T-helper 22 cell (primary cell): ENCODE data around the gene SLC30A7.

Source experiments
- DNase-seq: peaks from one replicate; pipeline ENCODE4 v3.0.0-alpha.2; 2020; ENCODE audit warnings: low read depth

Gene SLC30A7

DNA sequence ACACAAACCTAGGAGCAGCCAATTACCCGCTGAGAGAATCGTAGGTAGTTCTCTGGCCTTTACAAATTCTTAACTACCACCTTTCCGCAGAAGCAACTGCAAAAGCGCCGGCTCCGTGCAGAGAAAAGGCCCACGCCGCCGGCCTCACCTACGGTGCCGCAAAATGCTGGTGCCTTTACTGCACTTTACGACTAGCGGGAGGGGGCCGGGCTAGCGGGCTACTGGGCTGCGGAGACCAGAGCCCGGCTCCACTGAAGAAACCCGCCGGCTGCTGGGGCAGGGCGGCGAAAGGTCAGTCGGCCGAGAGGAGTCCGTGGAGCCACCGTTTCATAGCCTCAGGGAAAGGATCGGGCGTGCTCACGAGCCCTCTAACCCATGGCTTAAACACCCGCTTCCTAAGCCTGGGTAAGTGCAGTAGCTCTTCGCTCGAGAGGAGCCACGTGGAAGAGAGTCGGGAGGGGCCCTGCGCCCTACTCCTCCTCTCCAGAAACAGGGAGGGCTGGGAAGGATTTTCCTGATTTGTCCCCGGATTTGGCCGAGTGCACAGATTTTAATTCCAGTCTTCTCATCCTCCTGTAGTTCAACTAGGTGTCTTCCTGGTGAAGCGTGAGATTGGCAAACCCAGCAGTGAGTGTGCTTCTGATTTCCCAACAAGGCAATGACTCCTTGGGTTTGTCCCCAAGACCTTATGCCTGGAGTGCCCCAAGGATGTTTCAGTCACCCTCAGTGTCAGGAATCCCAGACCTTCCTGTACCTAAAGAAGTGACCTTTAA lies 130.0 kb downstream of the SLC30A7 start, which contains the start of gene DPH5:
Gene DPH5, minus strand, starts transcription at position 128 of the 773 bp plus-strand sequence. CDS start 341 bp downstream, outside the sequence.
- DNase-seq: peak; percentile 73

DNA sequence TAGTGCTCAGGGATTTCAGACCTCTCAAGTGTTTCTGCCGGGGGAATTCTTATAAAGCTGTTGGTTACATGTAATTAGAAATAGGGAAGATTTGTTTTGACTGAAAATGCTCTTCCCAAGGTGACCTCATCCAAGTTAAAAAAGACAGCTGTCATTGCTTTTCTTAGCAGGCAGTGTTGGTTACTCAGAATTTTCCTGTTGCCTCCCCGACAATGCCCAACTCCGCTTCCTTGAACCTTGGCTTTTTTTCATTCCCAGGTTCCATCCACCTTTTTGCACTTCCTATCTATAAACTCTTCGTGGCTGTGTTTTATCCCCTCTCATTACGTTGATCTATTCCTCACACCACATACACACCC lies 130.5 kb downstream of the SLC30A7 start:
- DNase-seq: no peak

DNA sequence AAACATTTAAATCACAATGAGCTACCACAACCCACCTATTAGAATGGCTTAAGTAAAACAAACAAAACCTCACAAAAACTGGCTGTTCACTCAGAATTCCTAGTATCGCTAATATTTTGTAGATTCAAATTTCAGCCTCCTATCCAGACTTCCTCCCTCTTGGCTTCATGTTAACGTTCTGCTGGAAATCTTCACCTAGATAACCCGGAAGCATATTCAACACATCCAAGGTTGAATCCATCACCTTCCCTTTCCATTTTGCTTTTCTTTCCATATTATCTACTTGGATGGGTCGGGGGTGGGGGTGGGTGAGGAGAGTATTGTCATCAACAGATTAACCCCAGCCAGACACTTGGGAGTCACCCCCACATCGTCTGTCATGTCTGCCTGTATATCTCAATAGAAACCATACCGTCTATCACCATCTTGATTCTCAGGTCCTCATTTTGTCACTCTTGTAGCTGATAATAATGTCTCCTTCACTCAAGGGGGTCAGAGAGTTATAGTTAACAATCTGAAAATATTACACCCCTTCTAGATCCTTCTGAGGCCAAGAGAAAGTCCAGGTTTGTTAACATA lies 131.4 kb downstream of the SLC30A7 start:
- DNase-seq: no peak

DNA sequence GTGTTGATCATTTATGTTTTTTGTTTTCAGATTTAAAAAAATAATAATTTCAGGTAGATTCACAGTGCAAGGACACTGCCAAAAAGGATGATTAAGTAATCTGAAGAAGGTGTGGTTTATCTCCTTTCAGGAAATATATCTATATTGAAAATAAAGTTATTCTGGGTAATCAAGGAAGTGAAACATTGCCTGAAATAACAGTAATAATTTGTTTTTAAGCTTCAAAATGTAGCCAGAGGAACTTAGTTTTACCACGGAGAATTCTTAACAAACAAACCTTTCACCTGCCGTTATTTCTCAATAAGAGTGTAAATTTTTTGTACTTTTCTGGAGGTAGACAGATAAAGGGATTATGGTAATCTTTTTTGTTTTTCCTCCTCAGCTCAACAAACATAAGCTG lies 132.6 kb downstream of the SLC30A7 start:
- DNase-seq: no peak

DNA sequence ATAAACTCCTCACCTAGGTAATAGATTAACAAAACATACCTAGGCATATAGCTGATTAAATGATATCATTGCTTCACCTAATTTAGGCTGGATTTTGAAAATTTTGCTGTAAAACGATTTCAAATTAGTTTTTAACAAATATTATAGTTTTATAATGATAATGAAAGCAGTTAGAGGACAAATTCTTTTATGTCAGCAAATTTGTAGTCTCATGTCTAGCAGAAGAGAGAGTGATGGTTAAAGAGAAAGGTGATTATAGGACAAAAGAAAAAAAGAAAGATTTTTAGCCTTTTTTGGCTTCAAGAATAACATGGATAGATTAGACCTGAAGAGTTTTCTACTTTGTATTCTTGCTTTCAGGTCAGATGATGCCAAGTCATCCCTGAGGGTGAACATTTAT lies 133.3 kb downstream of the SLC30A7 start:
- DNase-seq: no peak

DNA sequence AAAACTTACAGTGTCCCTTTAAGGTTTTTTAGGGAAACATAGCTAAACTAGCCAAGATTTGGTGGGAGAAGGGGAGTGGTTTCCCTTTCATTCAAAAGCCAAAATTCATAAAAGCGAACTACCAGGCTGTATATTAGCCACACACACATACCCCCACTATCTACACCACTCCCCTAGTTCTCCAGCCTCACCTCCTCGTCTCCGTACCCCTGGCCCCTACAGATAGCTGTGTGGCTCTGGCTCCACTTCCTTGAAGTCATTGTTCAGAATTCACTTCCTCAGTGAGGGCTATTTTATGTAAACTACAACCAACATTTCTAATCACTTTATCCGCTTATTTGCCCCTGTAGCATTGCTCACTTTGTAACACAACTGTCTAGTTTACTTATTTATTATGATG lies 135.0 kb downstream of the SLC30A7 start:
- DNase-seq: no peak
